GM18507 (cell line): ENCODE data around the gene STK11IP.

Source experiments
- DNase-seq: peaks from one replicate; pipeline ENCODE4 v3.0.0; 2011; ENCODE audit warnings: low read depth; ENCODE audit not compliant: insufficient read length; ENCODE audit errors: extremely low spot score
- FAIRE-seq: peaks from 2 replicates; lab custom pipeline; 2011; peaks lifted over from hg19 to GRCh38; lab: Jason Lieb, UNC

Gene STK11IP, protein sequence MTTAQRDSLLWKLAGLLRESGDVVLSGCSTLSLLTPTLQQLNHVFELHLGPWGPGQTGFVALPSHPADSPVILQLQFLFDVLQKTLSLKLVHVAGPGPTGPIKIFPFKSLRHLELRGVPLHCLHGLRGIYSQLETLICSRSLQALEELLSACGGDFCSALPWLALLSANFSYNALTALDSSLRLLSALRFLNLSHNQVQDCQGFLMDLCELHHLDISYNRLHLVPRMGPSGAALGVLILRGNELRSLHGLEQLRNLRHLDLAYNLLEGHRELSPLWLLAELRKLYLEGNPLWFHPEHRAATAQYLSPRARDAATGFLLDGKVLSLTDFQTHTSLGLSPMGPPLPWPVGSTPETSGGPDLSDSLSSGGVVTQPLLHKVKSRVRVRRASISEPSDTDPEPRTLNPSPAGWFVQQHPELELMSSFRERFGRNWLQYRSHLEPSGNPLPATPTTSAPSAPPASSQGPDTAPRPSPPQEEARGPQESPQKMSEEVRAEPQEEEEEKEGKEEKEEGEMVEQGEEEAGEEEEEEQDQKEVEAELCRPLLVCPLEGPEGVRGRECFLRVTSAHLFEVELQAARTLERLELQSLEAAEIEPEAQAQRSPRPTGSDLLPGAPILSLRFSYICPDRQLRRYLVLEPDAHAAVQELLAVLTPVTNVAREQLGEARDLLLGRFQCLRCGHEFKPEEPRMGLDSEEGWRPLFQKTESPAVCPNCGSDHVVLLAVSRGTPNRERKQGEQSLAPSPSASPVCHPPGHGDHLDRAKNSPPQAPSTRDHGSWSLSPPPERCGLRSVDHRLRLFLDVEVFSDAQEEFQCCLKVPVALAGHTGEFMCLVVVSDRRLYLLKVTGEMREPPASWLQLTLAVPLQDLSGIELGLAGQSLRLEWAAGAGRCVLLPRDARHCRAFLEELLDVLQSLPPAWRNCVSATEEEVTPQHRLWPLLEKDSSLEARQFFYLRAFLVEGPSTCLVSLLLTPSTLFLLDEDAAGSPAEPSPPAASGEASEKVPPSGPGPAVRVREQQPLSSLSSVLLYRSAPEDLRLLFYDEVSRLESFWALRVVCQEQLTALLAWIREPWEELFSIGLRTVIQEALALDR

GRCh38 chr2:219597552-219598307, at the start of gene STK11IP:
STK11IP (plus strand) TSS chr2:219597857; CDS start chr2:219598120, 263 bp downstream.
- DNase-seq (peak; percentile 97), FAIRE-seq (peak; percentile 97)

- DNase-seq (no peak), FAIRE-seq (no peak)
These were observed 48.7 kb upstream of the STK11IP start for GRCh38 chr2:219548990-219549389.

DNA sequence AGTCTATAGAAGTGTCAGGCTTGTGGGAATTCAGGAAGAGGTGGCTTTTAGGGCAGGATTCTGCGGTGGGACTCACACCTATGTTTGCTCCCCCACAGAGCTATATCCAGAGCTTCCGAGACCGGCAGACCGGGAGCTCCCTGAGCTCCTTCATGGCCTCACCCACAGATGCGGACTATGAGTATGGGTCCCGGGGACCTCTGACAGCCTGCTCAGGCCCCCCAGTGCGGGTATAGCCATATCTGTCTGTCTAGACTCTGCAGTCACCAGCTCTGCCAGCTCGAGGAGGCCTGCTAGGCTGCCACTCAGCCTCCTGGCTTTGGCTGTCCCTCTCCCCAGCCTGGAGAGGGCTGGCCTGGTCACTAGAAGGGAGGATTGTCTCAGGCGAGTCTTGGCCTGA, 48.0 kb upstream of the STK11IP start:
- no peak for DNase-seq
- FAIRE-seq, result no peak

DNA sequence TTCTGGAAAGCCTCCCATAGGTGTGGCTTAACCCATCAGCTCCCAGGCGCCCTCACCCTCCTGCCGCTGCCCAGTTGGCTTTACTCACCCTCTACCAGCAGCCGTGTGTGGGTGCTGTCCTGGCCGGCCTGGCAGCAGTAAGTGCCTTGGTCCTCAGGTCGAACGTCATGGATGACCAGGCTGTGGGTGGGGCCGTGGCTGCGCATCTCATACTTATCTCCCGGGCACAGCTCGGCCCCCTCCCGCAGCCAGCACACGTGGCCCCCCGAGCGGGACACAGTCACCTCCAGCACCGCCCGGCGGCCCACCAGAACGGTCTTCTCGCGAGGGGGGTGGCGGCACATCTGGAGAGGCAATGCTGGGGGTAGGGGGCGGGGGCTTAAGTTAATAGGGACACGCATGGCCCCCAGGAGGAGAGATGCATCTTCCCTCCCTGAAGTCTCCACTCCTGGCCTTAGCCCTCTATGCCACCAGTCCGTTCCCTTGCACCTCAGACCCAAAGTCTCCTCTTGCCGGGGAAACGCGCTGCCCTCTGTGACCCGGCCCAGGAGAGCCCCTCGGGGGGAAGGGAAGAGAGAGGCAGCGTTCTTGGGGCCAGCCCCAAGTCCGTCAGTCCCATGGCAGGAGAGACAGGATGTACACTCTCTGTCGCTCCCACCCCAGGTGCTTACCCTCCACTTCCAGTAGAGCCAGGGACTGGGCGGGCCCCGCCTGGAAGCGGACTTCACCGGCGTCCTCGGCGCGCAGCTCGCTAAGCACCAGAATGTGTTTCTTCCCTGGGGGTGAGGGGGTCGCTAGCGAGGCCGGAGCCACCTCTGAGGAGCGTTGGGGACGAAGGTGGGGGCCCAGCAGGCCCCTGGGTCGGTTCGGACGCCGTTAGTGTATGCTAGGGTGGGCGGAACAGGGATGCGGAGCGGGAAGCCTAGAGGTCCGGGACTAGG, 45.9 kb upstream of the STK11IP start:
- no peak for FAIRE-seq
- no peak for DNase-seq

- DNase-seq (peak; percentile 71), FAIRE-seq (peak; percentile 29)
These were observed 45.1 kb upstream of the STK11IP start for GRCh38 chr2:219552382-219553167.

- DNase-seq, result no peak
These were observed 44.6 kb upstream of the STK11IP start for GRCh38 chr2:219553168-219553417.

GRCh38 chr2:219553463-219553963, 44.1 kb upstream of the STK11IP start:
- FAIRE-seq, result no peak
- no peak for DNase-seq

More at GRCh38 chr2:219553168-219553417, 44.6 kb upstream of the STK11IP start:
- FAIRE-seq, result no peak

DNA sequence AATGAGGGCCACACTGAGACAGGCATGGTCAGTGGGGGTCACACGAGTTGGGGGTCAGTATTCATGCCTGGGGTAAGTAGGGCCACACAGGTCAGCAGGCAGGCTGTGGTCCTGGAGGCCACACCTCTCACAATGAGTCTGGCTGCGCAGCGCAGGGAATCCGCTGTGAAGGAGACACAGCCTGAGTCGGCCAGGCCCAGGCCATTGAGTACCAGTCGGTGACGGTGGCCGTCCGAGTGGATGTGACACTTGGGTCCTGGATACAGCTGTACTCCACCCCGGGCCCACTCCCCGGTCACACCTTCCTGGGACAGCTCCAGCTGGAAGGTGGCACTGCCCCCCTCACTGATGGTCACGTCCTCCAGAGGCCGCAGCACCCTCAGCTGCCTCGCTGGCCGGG, 43.3 kb upstream of the STK11IP start:
- FAIRE-seq (no peak), DNase-seq (no peak)

DNA sequence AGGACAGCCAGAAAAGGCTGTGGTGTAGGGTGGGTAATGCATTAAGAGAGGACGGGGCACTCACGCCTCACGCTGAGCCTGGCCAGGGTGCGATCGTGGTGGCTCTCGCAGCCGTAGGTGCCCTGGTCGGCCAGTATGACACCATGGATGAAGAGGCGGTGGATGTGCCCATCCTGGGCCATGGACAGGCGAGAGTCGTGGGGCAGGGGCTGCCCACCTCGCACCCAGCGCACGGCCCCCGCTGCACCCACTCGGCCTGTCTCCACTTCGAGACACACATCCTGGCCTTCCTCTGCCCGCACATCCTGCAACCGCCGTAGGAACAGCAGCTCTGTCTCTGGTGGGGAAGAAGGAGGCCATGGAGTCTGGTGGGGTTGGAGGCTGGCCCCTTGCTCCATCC, 41.7 kb upstream of the STK11IP start:
- DNase-seq (no peak), FAIRE-seq (no peak)

DNA sequence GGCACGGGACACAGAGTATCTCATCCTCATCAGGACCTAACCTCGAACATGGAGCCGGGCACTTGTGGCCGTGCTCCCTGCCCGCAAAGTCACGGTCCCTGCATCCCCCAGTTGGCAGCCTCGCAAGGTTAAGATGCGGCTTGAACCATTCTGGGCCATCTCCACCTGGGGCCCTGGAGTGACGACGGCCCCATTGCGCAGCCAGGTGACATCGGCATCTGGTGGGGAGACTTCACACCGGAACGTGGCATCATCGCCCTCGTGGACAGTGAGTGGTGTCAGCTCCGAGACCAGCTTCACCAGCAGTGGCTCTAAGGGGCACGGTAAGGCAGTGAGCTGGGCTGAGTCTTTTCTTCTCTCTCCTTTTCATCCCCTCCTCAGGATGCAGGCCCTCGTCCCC, 41.2 kb upstream of the STK11IP start:
- DNase-seq (no peak), FAIRE-seq (no peak)

GRCh38 chr2:219557320-219557719, 40.3 kb upstream of the STK11IP start:
- DNase-seq, result no peak

DNA sequence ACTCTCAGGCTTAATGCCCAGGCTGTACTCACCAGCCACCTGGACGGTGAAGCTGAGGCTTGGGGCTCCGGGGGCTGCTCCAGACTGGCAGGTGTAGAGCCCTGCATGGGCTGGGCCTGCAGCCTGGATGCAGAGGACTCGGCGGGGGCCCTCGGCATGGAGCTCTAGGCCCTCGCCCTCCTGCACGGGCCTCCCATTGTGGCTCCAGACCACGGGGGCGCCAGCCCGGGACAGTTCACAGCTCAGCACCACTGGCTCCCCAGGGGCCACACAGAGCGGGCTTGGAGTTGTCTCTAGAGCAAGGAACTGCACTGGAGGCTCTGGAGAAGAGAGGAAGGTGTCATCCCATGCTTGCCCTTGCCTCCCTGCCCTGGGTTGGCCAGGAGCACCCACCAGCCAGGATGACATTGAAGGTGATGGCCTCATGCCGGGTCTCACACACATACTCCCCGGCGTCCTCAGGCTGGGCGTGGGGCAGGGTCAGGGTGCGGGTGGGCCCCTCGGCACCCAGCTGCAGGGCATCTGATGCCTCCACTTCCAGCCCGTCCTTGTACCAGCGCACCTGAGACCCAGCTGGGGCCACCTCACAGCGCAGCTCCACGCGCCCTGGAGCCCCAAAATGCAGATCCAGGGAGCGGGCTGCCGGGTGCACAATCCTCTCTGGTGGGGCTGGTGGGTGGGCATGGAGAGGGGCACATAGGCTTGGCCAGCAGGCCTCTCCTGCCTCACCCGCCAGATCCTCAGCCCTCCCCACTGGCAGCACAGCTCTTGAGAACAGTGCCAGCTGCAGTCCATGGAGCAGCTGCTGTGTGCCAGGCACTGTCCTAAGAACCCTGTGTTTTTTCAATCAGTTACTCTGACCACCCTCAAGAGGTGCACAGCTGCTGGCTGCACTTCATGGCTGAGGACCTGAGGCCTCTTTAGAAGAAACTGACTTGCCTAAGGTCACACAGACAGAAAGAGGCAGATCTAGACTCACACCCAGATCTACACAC, 39.6 kb upstream of the STK11IP start:
- DNase-seq, result no peak
- FAIRE-seq, result no peak

More at GRCh38 chr2:219557320-219557719, 40.3 kb upstream of the STK11IP start:
- FAIRE-seq, result no peak

- FAIRE-seq, result no peak
These were observed 38.3 kb upstream of the STK11IP start for GRCh38 chr2:219559156-219559915.

DNA sequence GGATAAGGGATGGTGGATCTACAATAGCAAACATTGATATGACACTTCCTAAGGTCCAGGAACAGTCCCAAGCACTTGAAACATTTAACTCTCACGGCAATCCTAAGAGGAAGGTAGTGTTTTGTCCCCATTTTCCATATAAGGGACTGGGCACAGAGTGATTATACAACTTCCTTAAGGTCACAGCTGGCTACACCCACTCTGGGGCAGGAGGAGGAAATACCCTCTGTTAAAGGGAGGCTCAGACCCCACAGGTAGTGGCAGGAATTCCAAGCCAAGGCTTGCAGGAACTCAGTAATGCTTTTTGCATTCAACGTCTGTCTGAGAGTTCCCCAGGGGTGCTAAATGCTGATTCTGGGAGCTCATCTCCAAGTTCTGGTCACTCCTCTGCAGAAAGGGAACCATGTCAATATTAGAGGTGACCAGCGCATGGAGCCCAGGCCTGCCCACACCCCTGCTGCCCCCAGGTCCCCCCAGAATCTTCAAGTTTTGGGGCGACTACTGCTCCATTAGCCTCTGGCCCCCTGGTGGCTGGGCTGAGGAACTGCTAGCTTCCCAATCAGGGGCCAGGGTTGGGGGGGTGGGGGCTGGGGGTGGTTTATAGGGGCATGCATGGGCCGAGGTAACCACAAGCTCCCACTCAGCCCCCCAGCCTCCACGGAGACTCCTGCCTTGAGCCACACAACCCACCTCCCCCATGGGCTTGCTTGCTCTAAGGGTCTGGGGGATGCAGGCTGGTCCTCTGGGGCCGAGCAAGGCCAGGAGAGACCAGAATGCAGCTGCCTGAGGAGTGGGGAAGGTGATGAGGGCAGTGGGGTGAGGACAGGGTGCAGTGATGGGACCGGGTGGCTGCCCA, 37.4 kb upstream of the STK11IP start:
- peak; percentile 44 for DNase-seq
- FAIRE-seq, result no peak

More at GRCh38 chr2:219559156-219559915, 38.3 kb upstream of the STK11IP start:
- no peak for DNase-seq

DNA sequence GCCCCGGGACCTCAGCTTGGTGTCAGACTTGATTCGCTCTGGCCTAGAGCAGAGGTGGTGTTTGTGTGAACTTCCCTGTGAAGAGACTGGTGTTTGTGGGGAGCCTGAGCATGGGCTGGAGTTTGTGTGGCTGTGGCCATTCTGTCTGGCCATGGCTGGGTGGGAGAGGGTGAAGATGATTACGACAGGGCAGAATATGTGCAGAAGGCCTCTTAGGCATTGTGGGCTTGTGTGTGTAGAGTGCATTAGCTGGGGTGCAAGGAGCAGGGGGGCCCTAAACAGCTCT, 36.8 kb upstream of the STK11IP start:
- DNase-seq (no peak), FAIRE-seq (no peak)
